ENCODE measurements around the gene ALOX15B.

Gene ALOX15B

DNA sequence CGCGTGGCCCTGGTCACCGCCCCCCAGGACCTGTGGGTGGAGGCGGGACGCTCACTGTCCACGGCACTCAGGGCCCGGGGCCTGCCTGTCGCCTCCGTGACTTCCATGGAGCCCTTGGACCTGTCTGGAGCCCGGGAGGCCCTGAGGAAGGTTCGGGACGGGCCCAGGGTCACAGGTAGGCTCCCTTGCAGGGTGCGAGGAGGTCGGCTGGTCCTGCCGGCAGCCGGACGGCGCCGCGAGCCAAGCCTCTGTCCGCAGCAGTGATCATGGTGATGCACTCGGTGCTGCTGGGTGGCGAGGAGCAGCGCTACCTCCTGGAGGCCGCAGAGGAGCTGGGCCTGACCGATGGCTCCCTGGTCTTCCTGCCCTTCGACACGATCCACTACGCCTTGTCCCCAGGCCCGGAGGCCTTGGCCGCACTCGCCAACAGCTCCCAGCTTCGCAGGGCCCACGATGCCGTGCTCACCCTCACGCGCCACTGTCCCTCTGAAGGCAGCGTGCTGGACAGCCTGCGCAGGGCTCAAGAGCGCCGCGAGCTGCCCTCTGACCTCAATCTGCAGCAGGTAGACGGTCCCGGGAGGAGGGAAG lies 35.2 kb upstream of the ALOX15B start:
- Histone ChIP-seq H3K9me3 (ENCODE audit: insufficient read depth, low read length) (no peaks in the 10 kb centered on the region), H4K20me1 (ENCODE audit: low read depth, low read length) (no peaks in the 10 kb centered on the region), H3K27ac (ENCODE audit: low read depth, low read length) (no peak overlapping the region), H3K4me3 (ENCODE audit: insufficient read depth, low read length, poor library complexity, severe bottlenecking) (no peak overlapping the region), H3F3A (ENCODE audit: insufficient read depth) (no peaks in the 10 kb centered on the region), H3K27me3 (ENCODE audit: low read length) (no peaks in the 10 kb centered on the region), H3K36me3 (ENCODE audit: low read length) (no peaks in the 10 kb centered on the region), H3K4me2 (ENCODE audit: low read depth, low read length, poor library complexity, severe bottlenecking) (no peak overlapping the region), H3K9ac (ENCODE audit: low read length) (no peak overlapping the region), H3K79me2 (ENCODE audit: insufficient read depth, low read length) (no peaks in the 10 kb centered on the region), H3K9me2 (replicated peaks; ENCODE audit: insufficient read depth, low read length) (no peaks in the 10 kb centered on the region), H2AFZ (ENCODE audit: low read depth, low read length, severe bottlenecking) (no peak overlapping the region)
- TF ChIP-seq, protein P1, sequence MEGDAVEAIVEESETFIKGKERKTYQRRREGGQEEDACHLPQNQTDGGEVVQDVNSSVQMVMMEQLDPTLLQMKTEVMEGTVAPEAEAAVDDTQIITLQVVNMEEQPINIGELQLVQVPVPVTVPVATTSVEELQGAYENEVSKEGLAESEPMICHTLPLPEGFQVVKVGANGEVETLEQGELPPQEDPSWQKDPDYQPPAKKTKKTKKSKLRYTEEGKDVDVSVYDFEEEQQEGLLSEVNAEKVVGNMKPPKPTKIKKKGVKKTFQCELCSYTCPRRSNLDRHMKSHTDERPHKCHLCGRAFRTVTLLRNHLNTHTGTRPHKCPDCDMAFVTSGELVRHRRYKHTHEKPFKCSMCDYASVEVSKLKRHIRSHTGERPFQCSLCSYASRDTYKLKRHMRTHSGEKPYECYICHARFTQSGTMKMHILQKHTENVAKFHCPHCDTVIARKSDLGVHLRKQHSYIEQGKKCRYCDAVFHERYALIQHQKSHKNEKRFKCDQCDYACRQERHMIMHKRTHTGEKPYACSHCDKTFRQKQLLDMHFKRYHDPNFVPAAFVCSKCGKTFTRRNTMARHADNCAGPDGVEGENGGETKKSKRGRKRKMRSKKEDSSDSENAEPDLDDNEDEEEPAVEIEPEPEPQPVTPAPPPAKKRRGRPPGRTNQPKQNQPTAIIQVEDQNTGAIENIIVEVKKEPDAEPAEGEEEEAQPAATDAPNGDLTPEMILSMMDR (IDR thresholded peaks at IDR 0.05; ENCODE audit: insufficient read depth, low read length, poor library complexity, severe bottlenecking) = no peak
- no peak for TF ChIP-seq EZH2phosphoT487 (conservative IDR thresholded peaks at IDR 0.05; ENCODE audit: low read length)

DNA sequence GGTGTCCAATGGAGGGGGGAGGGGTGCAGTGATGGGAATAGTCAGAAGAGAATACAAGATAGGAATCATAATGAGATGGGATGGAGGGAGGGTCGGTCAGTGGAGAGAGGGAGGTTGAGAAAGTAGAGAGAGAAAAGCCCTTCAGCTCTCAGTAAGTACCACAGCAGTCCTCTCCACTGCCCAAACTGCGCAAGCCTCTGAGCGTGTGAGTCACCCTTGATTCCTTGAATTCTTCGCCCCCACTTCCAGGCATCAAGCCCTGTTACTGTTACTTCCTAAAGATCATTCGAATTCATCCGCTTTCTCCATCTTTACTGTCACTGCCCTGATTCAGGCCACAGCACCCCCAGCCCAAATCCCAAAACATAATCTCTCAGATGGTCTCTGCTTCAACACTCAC lies 34.0 kb upstream of the ALOX15B start:
- TF ChIP-seq, protein P1 (IDR thresholded peaks at IDR 0.05; ENCODE audit: insufficient read depth, low read length, poor library complexity, severe bottlenecking) = no peak
- no peak for TF ChIP-seq EZH2phosphoT487 (conservative IDR thresholded peaks at IDR 0.05; ENCODE audit: low read length)
- no peaks in the 10 kb centered on the region for H3K36me3 ChIP-seq (ENCODE audit: low read length)
- H3K9ac ChIP-seq (ENCODE audit: low read length) = no peak overlapping the region
- H3K79me2 ChIP-seq (ENCODE audit: insufficient read depth, low read length) = no peaks in the 10 kb centered on the region
- no peaks in the 10 kb centered on the region for H3K9me3 ChIP-seq (ENCODE audit: insufficient read depth, low read length)
- no peaks in the 10 kb centered on the region for H3F3A ChIP-seq (ENCODE audit: insufficient read depth)
- no peaks in the 10 kb centered on the region for H3K27me3 ChIP-seq (ENCODE audit: low read length)
- no peaks in the 10 kb centered on the region for H3K9me2 ChIP-seq (replicated peaks; ENCODE audit: insufficient read depth, low read length)
- H3K4me3 ChIP-seq (ENCODE audit: insufficient read depth, low read length, poor library complexity, severe bottlenecking) = no peak overlapping the region
- H3K27ac ChIP-seq (ENCODE audit: low read depth, low read length) = no peak overlapping the region
- no peak overlapping the region for H2AFZ ChIP-seq (ENCODE audit: low read depth, low read length, severe bottlenecking)
- no peak overlapping the region for H3K4me2 ChIP-seq (ENCODE audit: low read depth, low read length, poor library complexity, severe bottlenecking)
- no peaks in the 10 kb centered on the region for H4K20me1 ChIP-seq (ENCODE audit: low read depth, low read length)

DNA sequence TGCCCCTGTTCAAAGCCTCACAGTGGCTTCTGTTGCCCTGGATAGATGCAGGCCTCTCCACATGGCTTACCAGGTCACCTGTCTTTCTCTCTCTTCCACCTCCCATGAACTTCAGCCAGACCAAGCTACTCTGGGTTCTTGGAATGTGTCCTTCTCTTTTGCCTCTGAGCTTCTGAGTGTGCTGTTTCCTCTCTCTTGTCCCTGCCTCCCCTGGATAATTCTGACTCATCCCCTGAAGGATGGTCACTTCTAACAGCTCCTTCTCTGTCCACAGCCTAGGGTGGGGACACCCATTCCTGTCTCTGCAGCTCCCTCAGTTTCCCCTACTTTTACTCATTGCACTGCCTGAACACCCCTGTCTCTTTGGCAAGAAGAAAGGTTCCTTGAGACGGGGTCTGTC lies 33.5 kb upstream of the ALOX15B start:
- Histone ChIP-seq H3K27ac (ENCODE audit: low read depth, low read length) (no peak overlapping the region), H3F3A (ENCODE audit: insufficient read depth) (no peaks in the 10 kb centered on the region), H2AFZ (ENCODE audit: low read depth, low read length, severe bottlenecking) (no peak overlapping the region), H3K79me2 (ENCODE audit: insufficient read depth, low read length) (no peaks in the 10 kb centered on the region), H4K20me1 (ENCODE audit: low read depth, low read length) (no peaks in the 10 kb centered on the region), H3K9me3 (ENCODE audit: insufficient read depth, low read length) (no peaks in the 10 kb centered on the region), H3K9ac (ENCODE audit: low read length) (no peak overlapping the region), H3K9me2 (replicated peaks; ENCODE audit: insufficient read depth, low read length) (no peaks in the 10 kb centered on the region), H3K4me2 (ENCODE audit: low read depth, low read length, poor library complexity, severe bottlenecking) (no peak overlapping the region), H3K4me3 (ENCODE audit: insufficient read depth, low read length, poor library complexity, severe bottlenecking) (no peak overlapping the region), H3K27me3 (ENCODE audit: low read length) (no peaks in the 10 kb centered on the region), H3K36me3 (ENCODE audit: low read length) (no peaks in the 10 kb centered on the region)
- TF ChIP-seq EZH2phosphoT487 (conservative IDR thresholded peaks at IDR 0.05; ENCODE audit: low read length) = no peak
- TF ChIP-seq, protein P1 (IDR thresholded peaks at IDR 0.05; ENCODE audit: insufficient read depth, low read length, poor library complexity, severe bottlenecking) = no peak
